EH (cell line): ENCODE results near the gene RAD51B.
"Not testable (repeated sequence)": the region's sequence is repeated elsewhere in the genome, so short reads cannot be mapped to it uniquely, and the experiment has no call there.

Experiments
- DNase-seq: peaks from one replicate; pipeline ENCODE4 v3.0.0-alpha.2; 2015; ENCODE audit warnings: low read depth

The RAD51B gene

GRCh38 chr14:68028075-68028474, 208.5 kb downstream of the RAD51B start:
- DNase-seq = no peak

GRCh38 chr14:68031011-68031410, 211.4 kb downstream of the RAD51B start:
- not testable (repeated sequence) for DNase-seq

- DNase-seq = no peak
Observed at GRCh38 chr14:68032154-68032553, 212.6 kb downstream of the RAD51B start.

GRCh38 chr14:68033336-68033932, 213.9 kb downstream of the RAD51B start:
- DNase-seq = no peak

- no peak for DNase-seq
Observed at GRCh38 chr14:68034896-68035295, 215.3 kb downstream of the RAD51B start.

GRCh38 chr14:68036202-68036601, 216.6 kb downstream of the RAD51B start:
- DNase-seq = no peak

GRCh38 chr14:68039593-68039992, 220.0 kb downstream of the RAD51B start:
- no peak for DNase-seq

- no peak for DNase-seq
Observed at GRCh38 chr14:68040633-68041369, 221.2 kb downstream of the RAD51B start.

- no peak for DNase-seq
Observed at GRCh38 chr14:68041876-68042354, 222.3 kb downstream of the RAD51B start.

- DNase-seq = peak; percentile 9
Observed at GRCh38 chr14:68042586-68043210, 223.1 kb downstream of the RAD51B start.

GRCh38 chr14:68043752-68044151, 224.2 kb downstream of the RAD51B start:
- no peak for DNase-seq

GRCh38 chr14:68047906-68048305, 228.3 kb downstream of the RAD51B start:
- peak; percentile 79 for DNase-seq

GRCh38 chr14:68048815-68049214, 229.2 kb downstream of the RAD51B start:
- not testable (repeated sequence) for DNase-seq

- no peak for DNase-seq
Observed at GRCh38 chr14:68050177-68050576, 230.6 kb downstream of the RAD51B start.

- DNase-seq = no peak
Observed at GRCh38 chr14:68051146-68051545, 231.6 kb downstream of the RAD51B start.

- no peak for DNase-seq
Observed at GRCh38 chr14:68060198-68060597, 240.6 kb downstream of the RAD51B start.

- DNase-seq = no peak
Observed at GRCh38 chr14:68062651-68063050, 243.1 kb downstream of the RAD51B start.

- DNase-seq = no peak
Observed at GRCh38 chr14:68065322-68065721, 245.7 kb downstream of the RAD51B start.

GRCh38 chr14:68074765-68075381, 255.3 kb downstream of the RAD51B start:
- DNase-seq = no peak

- no peak for DNase-seq
Observed at GRCh38 chr14:68075382-68076029, 255.9 kb downstream of the RAD51B start.

GRCh38 chr14:68076451-68076850, 256.9 kb downstream of the RAD51B start:
- peak; percentile 32 for DNase-seq
